Middle frontal gyrus (tissue), 1 donor: ENCODE data around the gene SLC25A39.
A peak's percentile ranks its signal among the peaks of the same experiment; 100 is the strongest.
"Not testable (repeated sequence)": the region's sequence is repeated elsewhere in the genome, so short reads cannot be mapped to it uniquely, and the experiment has no call there.

Experiments used
- DNase-seq: peaks from one replicate; pipeline ENCODE4 v3.0.0-alpha.2; 2015; ENCODE audit warnings: low spot score; ENCODE audit errors: extremely low spot score

SLC25A39 gene

DNA sequence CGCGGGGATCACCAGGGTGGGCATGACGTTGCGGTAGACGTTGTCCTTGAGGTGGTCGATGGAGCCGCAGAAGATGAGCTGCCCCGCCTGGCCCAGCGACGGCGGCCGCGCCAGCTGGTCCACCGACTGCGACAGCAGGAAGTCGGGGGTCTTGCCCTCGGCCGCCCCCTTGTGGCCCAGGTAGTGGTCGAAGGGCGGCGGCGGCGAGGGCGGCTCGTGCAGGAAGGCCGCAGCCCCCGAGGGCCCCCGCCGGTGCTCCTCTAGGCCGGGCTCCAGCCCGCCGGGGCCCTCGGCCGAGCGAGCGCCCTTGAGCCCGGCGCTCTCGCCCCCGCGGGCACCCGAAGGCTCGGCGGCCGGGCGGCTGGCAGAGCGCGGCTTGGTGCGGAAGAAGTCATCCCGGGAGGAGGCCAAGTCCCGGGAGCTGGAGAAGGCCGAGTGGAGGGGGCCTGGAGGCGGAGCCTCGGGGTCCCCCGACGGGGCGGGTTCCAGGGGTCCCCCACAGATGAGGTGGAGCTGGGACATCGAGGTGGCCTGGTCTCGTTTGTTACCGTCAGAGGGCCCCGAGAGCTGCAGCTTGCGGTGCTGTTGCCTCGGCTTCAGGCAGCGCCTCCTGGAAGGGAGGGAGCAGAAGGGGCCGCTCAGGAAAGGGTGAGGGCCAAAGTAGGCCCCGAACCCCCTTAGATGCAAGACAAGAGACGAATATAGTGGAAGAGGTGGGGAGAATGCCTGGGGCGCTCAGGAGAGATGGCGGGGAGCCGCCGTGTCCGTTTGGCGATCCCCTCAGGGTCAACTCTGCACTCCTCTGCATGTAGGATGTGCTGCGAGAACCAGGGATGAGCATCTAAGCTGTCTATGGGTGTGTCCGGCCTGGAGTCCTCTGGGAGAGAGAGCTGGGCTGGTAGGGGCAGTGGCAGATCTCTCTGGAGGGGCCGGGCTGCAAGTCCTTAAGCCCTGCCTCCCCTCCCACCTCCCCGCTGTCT lies 30.2 kb upstream of the SLC25A39 start:
- DNase-seq: no peak

- no peak for DNase-seq
Measured at GRCh38 chr17:44353672-44354331, 29.2 kb upstream of the SLC25A39 start.

- no peak for DNase-seq
Measured at GRCh38 chr17:44352828-44353671, 28.4 kb upstream of the SLC25A39 start.

GRCh38 chr17:44351961-44352827 lies 27.6 kb upstream of the SLC25A39 start:
- DNase-seq: no peak

- DNase-seq: no peak
Measured at GRCh38 chr17:44351464-44351863, 26.8 kb upstream of the SLC25A39 start.

DNA sequence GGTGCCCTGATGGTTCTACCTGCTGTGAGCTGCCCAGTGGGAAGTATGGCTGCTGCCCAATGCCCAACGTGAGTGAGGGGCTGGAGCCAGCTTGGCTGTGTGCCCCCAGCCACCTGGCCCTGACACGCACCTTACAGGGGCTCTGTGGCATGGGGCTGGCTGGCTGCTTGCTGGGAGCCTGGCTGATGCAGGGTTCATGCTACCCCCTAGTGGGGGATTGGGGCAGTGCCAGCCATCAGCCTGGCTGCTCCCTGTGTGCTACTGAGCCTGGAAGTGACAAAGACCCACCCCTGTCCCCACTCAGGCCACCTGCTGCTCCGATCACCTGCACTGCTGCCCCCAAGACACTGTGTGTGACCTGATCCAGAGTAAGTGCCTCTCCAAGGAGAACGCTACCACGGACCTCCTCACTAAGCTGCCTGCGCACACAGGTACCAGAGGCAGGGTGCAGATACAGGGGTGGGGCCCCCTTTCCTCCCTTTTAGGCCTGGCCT lies 26.2 kb upstream of the SLC25A39 start:
- no peak for DNase-seq

DNA sequence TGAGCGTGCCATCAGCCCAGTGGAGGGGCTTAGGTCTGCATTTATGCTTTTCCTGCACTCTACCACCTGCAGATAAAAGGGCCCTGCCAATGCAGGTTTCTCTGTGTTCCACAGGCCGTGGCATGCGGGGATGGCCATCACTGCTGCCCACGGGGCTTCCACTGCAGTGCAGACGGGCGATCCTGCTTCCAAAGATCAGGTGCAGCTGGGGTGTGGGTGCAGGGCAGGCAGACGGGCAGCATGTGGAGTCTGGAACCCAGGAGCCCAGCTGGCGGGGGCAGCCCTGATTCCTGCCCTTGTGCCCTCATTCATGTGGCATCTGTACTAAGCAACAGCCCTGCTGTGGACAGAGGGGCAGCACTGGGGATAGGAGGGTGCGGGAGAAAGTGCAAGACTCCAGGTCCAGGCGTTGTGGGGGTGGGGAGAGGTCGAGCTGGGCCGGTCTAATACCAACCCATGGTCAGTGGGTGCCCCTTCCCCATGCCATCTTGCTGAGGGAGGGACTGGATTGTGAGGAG lies 25.0 kb upstream of the SLC25A39 start:
- DNase-seq: no peak

- DNase-seq: no peak
Measured at GRCh38 chr17:44348988-44349364, 24.4 kb upstream of the SLC25A39 start.

GRCh38 chr17:44348234-44348987 lies 23.8 kb upstream of the SLC25A39 start:
- DNase-seq: no peak

DNA sequence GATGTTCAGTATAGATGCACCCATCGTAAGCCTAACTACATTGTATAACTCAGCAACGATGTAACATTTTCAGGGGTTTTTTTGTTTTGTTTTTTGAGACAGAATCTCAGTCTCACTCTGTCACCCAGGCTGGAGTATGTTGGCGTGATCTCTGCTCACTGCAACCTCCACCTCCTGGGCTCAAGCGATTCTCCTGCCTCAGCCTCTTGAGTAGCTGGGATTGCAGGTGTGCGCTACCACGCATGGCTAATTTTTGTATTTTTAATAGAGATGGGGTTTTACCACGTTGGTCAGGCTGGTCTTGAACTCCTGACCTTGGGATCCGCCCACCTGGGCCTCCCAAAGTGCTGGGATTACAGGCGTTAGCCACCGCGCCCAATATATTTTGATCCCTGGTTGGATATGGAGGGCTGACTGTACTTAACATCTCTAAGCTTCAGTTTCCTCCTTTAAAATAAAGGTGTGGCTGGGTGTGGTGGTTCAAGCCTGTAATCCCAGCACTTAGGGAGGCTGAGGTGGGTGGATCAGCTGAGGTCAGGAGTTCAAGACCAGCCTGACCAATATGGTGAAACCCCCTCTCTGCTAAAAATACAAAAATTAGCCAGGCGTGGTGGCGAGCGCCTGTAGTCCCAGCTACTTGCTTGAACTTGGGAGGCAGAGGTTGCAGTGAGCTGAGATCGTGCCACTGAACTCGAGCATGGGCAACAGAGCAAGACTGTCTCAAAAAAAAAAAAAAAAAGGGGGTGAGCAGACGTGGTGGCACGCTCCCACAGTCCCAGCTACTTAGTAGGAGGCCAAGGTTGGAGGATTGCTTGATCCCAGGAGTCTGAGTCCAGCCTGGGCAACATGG lies 22.8 kb upstream of the SLC25A39 start:
- not testable (repeated sequence) for DNase-seq

DNA sequence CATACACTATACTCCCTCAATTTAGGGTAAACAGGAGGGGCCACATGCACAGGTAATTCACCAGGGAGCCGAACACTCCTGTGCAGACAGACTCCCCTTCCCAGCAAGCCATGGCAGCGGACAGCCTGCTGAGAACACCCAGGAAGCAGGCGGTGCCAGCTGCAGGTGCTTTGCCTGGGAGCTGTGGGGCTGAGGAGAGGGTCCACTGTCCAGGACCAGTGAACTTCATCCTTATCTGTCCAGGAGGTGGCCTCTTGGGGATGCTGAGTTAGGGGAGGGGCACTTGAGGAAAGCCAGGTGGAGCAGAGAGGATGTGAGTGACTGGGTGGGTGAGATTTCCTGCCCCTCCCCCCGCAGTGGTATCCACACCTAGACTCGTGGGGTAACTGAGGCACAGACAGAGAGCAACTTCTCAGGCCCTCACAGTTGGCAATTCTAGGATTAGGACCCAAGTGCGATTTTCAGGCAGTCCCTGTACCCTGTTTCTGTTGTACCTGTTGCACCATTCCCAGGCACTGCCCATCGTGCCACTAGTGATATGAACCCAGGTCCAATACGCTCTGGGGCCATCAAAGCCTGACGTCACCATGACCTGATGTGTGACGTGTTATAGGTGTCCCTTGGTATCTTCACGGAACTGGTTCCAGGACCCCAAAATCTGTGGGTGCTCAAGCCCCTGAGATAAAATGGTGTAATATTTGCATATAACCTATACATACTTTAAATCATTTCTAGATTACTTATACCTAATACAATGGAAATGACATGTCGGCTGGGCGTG lies 21.6 kb upstream of the SLC25A39 start:
- no peak for DNase-seq

GRCh38 chr17:44345454-44346026 lies 20.9 kb upstream of the SLC25A39 start:
- peak; percentile 28 for DNase-seq

DNA sequence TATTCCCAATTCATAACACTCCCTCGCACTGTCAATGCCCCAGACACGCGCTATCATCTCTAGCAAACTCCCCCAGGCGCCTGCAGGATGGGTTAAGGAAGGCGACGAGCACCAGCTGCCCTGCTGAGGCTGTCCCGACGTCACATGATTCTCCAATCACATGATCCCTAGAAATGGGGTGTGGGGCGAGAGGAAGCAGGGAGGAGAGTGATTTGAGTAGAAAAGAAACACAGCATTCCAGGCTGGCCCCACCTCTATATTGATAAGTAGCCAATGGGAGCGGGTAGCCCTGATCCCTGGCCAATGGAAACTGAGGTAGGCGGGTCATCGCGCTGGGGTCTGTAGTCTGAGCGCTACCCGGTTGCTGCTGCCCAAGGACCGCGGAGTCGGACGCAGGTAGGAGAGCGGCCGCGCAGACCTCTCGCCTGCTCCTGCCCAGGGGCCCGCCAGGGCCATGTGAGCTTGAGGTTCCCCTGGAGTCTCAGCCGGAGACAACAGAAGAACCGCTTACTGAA lies 20.4 kb upstream of the SLC25A39 start, which contains the start of gene GRN:
Gene GRN (plus strand): TSS at position 364 of the 515 bp plus-strand sequence. CDS start 3,863 bp downstream, outside the sequence.
- peak; percentile 97 for DNase-seq

DNA sequence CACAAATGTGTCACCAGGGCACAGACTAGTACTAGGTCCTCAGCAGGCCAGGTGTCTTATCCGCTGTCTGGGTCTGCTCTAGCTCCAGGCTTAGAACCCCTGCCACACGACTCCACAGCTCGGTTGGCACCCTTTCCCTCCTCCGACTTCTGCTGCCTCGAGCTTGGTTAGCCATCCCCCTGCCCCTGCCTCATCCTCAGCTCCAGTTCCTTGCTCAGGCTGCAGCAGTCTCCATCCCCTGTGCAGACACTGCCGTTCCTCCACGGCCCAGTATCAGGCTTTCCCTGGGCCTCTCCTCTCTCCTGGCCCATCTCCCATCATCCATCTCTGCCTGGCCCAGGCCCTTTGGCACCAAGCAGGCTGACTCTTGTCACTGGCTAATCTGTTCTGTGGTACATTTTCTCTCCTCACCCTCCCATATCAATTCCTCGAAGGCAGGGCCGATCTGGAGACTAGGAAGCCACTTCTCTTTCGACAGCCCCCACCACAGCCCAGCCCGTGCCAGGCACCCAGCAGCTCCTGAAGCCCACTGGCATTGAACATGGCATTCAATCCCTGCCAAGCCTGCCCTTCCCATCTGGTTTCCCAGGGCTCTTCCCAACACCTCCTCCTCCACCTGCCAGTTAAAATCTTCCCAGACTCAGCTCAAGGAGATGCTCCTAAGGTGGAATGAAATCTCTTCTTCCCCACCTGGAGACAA lies 19.0 kb upstream of the SLC25A39 start:
- DNase-seq: no peak

DNA sequence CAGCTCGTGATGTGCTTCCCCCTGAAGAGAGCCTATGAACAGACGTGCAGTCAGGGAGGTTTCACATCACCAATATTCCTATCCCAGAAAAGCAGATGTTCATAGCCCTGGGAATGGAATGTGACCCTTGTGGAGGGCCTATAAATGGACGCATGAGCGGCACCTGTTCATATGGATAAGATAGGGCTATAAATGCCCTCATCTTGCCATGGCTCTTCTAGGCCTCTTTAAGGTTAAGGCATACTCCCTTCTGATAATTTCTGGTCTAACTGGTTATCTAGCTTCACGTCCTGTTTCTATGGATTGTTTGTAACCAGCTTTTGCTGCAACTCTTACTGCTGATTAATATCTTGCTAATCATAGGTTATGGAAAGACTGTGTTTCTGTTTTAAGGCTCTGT lies 15.9 kb upstream of the SLC25A39 start:
- DNase-seq: not testable (repeated sequence)

GRCh38 chr17:44338702-44339101 lies 14.1 kb upstream of the SLC25A39 start:
- no peak for DNase-seq
